A549 (cell line): ENCODE measurements around the gene ZNF267. TPM values are rescaled to one million over a fixed set of nuclear protein-coding genes. Genes with fewer than 3 reads are reported as not detected.

ENCODE experiments used
- ATAC-seq, 2 experiments: fragments of 200-7000 bp in 1 of 2; fragments of >200 bp in 1 of 2; cut with Nextera tagmentation in 1 of 2; cut with Tn5 transposase in 1 of 2; 3 replicates each; pipeline versions ENCODE4 v1.8.0 to v1.9.1; 2018 to 2020; ENCODE audit warnings: mild to moderate bottlenecking in 1 of 2, moderate library complexity in 1 of 2
- CTCF ChIA-PET: fragments of 300-600 bp; sonication (Branson Sonifier 250); formaldehyde crosslinking; extraction: SDS; loops from one replicate; lab custom pipeline; 2021; ENCODE audit warnings: antibody characterized with exemption, inconsistent platforms; lab: Yijun Ruan, JAX
- POLR2A ChIA-PET: fragments of 350-600 bp; formaldehyde crosslinking; extraction: SDS; loops from one replicate; lab custom pipeline; 2021; ENCODE audit warnings: antibody characterized with exemption, inconsistent platforms; lab: Yijun Ruan, JAX
- DNase-seq, 2 experiments: peaks; one replicate each; pipeline versions ENCODE4 v3.0.0 to v3.0.0-alpha.2; 2011 to 2016; ENCODE audit warnings: low read depth in 1 of 2, low spot score in 1 of 2
- FAIRE-seq: peaks from 2 replicates; lab custom pipeline; 2011; peaks lifted over from hg19 to GRCh38; lab: Jason Lieb, UNC
- H3K27ac ChIP-seq, 2 experiments: fragments of >200 bp; sonication (Bioruptor Twin); formaldehyde crosslinking; 3 replicates each; pipeline ENCODE4 v1.5.1; 2016 to 2017
- H3K4me1 ChIP-seq: fragments of >200 bp; sonication (Bioruptor Twin); formaldehyde crosslinking; 3 replicates; pipeline ENCODE4 v1.6.1; 2016
- H3K4me2 ChIP-seq: fragments of >200 bp; sonication (Bioruptor Twin); formaldehyde crosslinking; 3 replicates; pipeline ENCODE4 v1.6.1; 2016
- H3K4me3 ChIP-seq: fragments of >200 bp; sonication (Bioruptor Twin); formaldehyde crosslinking; 3 replicates; pipeline ENCODE4 v1.5.1; 2016
- H3K9me3 ChIP-seq: fragments of >200 bp; sonication (Bioruptor Twin); formaldehyde crosslinking; 3 replicates; pipeline ENCODE4 v1.6.1; 2016
- CBX8 ChIP-seq: fragments of 200-600 bp; sonication (generic); IDR thresholded peaks from 2 replicates; pipeline ENCODE4 v1.6.1; 2016
- CHD4 ChIP-seq: fragments of 200-600 bp; sonication (generic); IDR thresholded peaks from 2 replicates; pipeline ENCODE4 v1.6.1; 2016; ENCODE audit warnings: antibody characterized with exemption, mild to moderate bottlenecking, borderline replicate concordance
- EHMT2 ChIP-seq: fragments of 200-600 bp; sonication (generic); IDR thresholded peaks from 2 replicates; pipeline ENCODE4 v1.6.1; 2016; ENCODE audit warnings: antibody characterized with exemption, low read depth, mild to moderate bottlenecking, moderate library complexity
- ESRRA ChIP-seq: fragments of 150-350 bp; IDR thresholded peaks from 2 replicates; pipeline ENCODE4 v1.6.1; 2014; ENCODE audit warnings: mild to moderate bottlenecking, low read length, borderline replicate concordance
- FOSB ChIP-seq: fragments of 250-450 bp; sonication (Bioruptor Pico); IDR thresholded peaks from 2 replicates; pipeline ENCODE4 v1.5.0; 2020; ENCODE audit warnings: mild to moderate bottlenecking, moderate library complexity
- FOXS1 ChIP-seq: fragments of 250-450 bp; sonication (Bioruptor Pico); IDR thresholded peaks from 2 replicates; pipeline ENCODE4 v1.5.0; 2020; ENCODE audit warnings: mild to moderate bottlenecking, moderate library complexity
- HDAC2 ChIP-seq: fragments of 200-600 bp; sonication (generic); IDR thresholded peaks from 2 replicates; pipeline ENCODE4 v1.6.1; 2016
- HEYL ChIP-seq: fragments of 250-450 bp; sonication (Bioruptor Pico); IDR thresholded peaks from 2 replicates; pipeline ENCODE4 v1.8.0; 2021; ENCODE audit warnings: mild to moderate bottlenecking, moderate library complexity
- MAFK ChIP-seq: fragments of 450-650 bp; IDR thresholded peaks from 2 replicates; pipeline ENCODE4 v1.6.1; 2014; ENCODE audit not compliant: partially characterized antibody
- MAZ ChIP-seq: fragments of 150-350 bp; IDR thresholded peaks from 2 replicates; pipeline ENCODE4 v1.6.1; 2014; ENCODE audit warnings: antibody characterized with exemption, low read depth, low read length, borderline replicate concordance
- NFE2L2 ChIP-seq: fragments of 150-350 bp; conservative IDR thresholded peaks from 2 replicates; pipeline ENCODE4 v1.6.1; 2014; ENCODE audit warnings: low read length
- PHF8 ChIP-seq: fragments of 200-600 bp; sonication (generic); IDR thresholded peaks from 2 replicates; pipeline ENCODE4 v1.6.1; 2016; ENCODE audit warnings: low read depth, mild to moderate bottlenecking, antibody characterized with exemption, moderate library complexity, borderline replicate concordance
- POLR2A ChIP-seq: IDR thresholded peaks from 2 replicates; pipeline ENCODE4 v1.6.1; 2012; ENCODE audit warnings: mild to moderate bottlenecking, low read length
- POLR2AphosphoS2 ChIP-seq: conservative IDR thresholded peaks from 2 replicates; pipeline ENCODE4 v1.6.1; 2012; ENCODE audit warnings: low read length, improper control_type of control experiment, inconsistent platforms
- RAD21 ChIP-seq, 2 experiments: fragments of >200 bp in 1 of 2; sonication (Bioruptor Twin) in 1 of 2; formaldehyde crosslinking in 1 of 2; IDR thresholded peaks in 1 of 2; conservative IDR thresholded peaks in 1 of 2; 2 replicates in 1 of 2; 3 replicates in 1 of 2; pipeline ENCODE4 v1.6.1; 2012 to 2018; ENCODE audit warnings: inconsistent platforms in 1 of 2
- RFX5 ChIP-seq: fragments of 450-650 bp; IDR thresholded peaks from 2 replicates; pipeline ENCODE4 v1.7.1; 2014; ENCODE audit warnings: antibody characterized with exemption, mild to moderate bottlenecking, moderate library complexity
- RNF2 ChIP-seq: fragments of 200-600 bp; sonication (generic); IDR thresholded peaks from 2 replicates; pipeline ENCODE4 v1.6.1; 2016; ENCODE audit warnings: low read depth, mild to moderate bottlenecking, antibody characterized with exemption, moderate library complexity, borderline replicate concordance
- SMC3 ChIP-seq: fragments of >200 bp; sonication (Bioruptor Twin); formaldehyde crosslinking; IDR thresholded peaks from 3 replicates; pipeline ENCODE4 v1.6.1; 2018; ENCODE audit warnings: inconsistent platforms
- ZFP36 ChIP-seq: fragments of 450-650 bp; IDR thresholded peaks from 2 replicates; pipeline ENCODE4 v1.6.1; 2014; ENCODE audit warnings: borderline replicate concordance; ENCODE audit not compliant: partially characterized antibody
- WGBS: methylation state at CpG from one replicate; pipeline ENCODE4 v1.1.6; 2017; ENCODE audit errors: missing lambda C conversion rate; 5-methylcytosine and 5-hydroxymethylcytosine counted together
- polyA plus RNA-seq, 4 experiments: library from polyadenylated mRNA; depleted of rRNA in 3 of 4; stranded (reverse); fragments of >200 nt; fragmentation: RNase III in 1 of 4; extraction: RNeasy Plus Mini Kit Qiagen cat#74134 plus additional on column Dnase treatment in 1 of 4; gene quantifications; 2 replicates in 3 of 4; 3 replicates in 1 of 4; pipeline ENCODE4 v1.2.3, GENCODE V29; 2011 to 2017
- TF ChIP-seq, protein P1 (sequence below): fragments of 250-450 bp; sonication (Bioruptor Pico); IDR thresholded peaks from 2 replicates; pipeline ENCODE4 v1.5.0; 2021; ENCODE audit warnings: mild to moderate bottlenecking, moderate library complexity, borderline replicate concordance
- TF ChIP-seq, protein P2 (sequence below): IDR thresholded peaks from 2 replicates; pipeline ENCODE4 v1.6.1; 2012; ENCODE audit warnings: low read depth, borderline replicate concordance
- TF ChIP-seq, protein P3 (sequence below): IDR thresholded peaks from 2 replicates; pipeline ENCODE4 v1.6.1; 2012
- TF ChIP-seq, protein P4 (sequence below): IDR thresholded peaks from 2 replicates; pipeline ENCODE4 v1.6.1; 2012
- TF ChIP-seq, protein P5 (sequence below): fragments of >200 bp; sonication (Bioruptor Twin); formaldehyde crosslinking; IDR thresholded peaks from 3 replicates; pipeline ENCODE4 v1.5.1; 2016
- TF ChIP-seq, protein P6 (sequence below): fragments of >200 bp; sonication (Bioruptor Twin); formaldehyde crosslinking; IDR thresholded peaks from 2 replicates; pipeline ENCODE4 v1.6.1; 2016

Gene ZNF267
- polyA plus RNA-seq, 2 of the 4 experiments (the other 2 are of a cell fraction) = 8.3 to 10.2 TPM

- DNase-seq = no peak
Observed at GRCh38 chr16:31861455-31861854, 12.2 kb upstream of the ZNF267 start.

DNA sequence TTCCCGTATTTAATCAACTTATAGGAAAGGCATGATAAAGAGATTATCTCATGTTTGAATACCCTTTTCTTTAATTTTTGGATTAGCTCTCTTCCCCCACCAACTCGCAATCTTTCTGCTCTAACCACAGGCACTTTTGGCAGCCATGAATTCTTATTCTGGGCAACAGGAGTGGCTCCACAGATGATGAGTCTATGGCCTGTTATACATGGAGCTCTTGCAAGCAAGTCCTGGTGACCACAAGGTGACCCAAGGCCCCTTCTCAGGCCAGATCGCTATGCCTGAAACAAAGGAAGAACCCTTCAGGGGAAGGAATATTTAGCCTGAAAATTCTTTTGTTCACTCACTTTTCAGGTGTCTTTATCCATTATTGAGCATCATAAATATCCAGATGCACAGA lies 10.8 kb upstream of the ZNF267 start:
- no peak for FAIRE-seq
- no peak overlapping the region for H3K27ac ChIP-seq
- POLR2A ChIA-PET = no interaction called here
- no peak overlapping the region for H3K4me3 ChIP-seq
- TF ChIP-seq, protein P1, sequence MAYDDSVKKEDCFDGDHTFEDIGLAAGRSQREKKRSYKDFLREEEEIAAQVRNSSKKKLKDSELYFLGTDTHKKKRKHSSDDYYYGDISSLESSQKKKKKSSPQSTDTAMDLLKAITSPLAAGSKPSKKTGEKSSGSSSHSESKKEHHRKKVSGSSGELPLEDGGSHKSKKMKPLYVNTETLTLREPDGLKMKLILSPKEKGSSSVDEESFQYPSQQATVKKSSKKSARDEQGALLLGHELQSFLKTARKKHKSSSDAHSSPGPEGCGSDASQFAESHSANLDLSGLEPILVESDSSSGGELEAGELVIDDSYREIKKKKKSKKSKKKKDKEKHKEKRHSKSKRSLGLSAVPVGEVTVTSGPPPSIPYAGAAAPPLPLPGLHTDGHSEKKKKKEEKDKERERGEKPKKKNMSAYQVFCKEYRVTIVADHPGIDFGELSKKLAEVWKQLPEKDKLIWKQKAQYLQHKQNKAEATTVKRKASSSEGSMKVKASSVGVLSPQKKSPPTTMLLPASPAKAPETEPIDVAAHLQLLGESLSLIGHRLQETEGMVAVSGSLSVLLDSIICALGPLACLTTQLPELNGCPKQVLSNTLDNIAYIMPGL (CRISPR knock-in tag) = no peak
- no peak for TF ChIP-seq RNF2
- TF ChIP-seq CBX8 = no peak
- no peak for TF ChIP-seq RFX5
- no peak for TF ChIP-seq HDAC2
- TF ChIP-seq SMC3 = no peak
- TF ChIP-seq FOXS1 (CRISPR knock-in tag) = no peak
- no peak for TF ChIP-seq EHMT2
- TF ChIP-seq NFE2L2 = no peak
- TF ChIP-seq, protein P2, sequence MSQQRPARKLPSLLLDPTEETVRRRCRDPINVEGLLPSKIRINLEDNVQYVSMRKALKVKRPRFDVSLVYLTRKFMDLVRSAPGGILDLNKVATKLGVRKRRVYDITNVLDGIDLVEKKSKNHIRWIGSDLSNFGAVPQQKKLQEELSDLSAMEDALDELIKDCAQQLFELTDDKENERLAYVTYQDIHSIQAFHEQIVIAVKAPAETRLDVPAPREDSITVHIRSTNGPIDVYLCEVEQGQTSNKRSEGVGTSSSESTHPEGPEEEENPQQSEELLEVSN = no peak
- TF ChIP-seq, protein P3, sequence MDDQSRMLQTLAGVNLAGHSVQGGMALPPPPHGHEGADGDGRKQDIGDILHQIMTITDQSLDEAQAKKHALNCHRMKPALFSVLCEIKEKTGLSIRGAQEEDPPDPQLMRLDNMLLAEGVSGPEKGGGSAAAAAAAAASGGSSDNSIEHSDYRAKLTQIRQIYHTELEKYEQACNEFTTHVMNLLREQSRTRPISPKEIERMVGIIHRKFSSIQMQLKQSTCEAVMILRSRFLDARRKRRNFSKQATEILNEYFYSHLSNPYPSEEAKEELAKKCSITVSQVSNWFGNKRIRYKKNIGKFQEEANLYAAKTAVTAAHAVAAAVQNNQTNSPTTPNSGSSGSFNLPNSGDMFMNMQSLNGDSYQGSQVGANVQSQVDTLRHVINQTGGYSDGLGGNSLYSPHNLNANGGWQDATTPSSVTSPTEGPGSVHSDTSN = no peak
- TF ChIP-seq HEYL = no peak
- TF ChIP-seq MAFK = no peak
- TF ChIP-seq CHD4 = no peak
- TF ChIP-seq ESRRA = no peak
- TF ChIP-seq, protein P4, sequence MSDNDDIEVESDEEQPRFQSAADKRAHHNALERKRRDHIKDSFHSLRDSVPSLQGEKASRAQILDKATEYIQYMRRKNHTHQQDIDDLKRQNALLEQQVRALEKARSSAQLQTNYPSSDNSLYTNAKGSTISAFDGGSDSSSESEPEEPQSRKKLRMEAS = no peak
- TF ChIP-seq, protein P5, sequence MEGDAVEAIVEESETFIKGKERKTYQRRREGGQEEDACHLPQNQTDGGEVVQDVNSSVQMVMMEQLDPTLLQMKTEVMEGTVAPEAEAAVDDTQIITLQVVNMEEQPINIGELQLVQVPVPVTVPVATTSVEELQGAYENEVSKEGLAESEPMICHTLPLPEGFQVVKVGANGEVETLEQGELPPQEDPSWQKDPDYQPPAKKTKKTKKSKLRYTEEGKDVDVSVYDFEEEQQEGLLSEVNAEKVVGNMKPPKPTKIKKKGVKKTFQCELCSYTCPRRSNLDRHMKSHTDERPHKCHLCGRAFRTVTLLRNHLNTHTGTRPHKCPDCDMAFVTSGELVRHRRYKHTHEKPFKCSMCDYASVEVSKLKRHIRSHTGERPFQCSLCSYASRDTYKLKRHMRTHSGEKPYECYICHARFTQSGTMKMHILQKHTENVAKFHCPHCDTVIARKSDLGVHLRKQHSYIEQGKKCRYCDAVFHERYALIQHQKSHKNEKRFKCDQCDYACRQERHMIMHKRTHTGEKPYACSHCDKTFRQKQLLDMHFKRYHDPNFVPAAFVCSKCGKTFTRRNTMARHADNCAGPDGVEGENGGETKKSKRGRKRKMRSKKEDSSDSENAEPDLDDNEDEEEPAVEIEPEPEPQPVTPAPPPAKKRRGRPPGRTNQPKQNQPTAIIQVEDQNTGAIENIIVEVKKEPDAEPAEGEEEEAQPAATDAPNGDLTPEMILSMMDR = no peak
- TF ChIP-seq, protein P6, sequence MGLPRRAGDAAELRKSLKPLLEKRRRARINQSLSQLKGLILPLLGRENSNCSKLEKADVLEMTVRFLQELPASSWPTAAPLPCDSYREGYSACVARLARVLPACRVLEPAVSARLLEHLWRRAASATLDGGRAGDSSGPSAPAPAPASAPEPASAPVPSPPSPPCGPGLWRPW = no peak
- TF ChIP-seq, all 56 proteins: peak for 0
- no peak overlapping the region for H3K4me2 ChIP-seq
- 47% methylated on average over 3 of the region's 3 CpGs for WGBS
- no peaks in the 10 kb centered on the region for H3K4me1 ChIP-seq
- DNase-seq = no peak
- CTCF ChIA-PET = interaction anchor here (1.0 kb wide), 1 partner anchor 11 kb away, joined by 3 read pairs; no protein-coding TSS in a partner anchor
- ATAC-seq = no peak
- peaks cover 5% of the 10 kb centered on the region; the same call in 1 of the 3 replicates for H3K9me3 ChIP-seq

More at GRCh38 chr16:31861455-31861854, 12.2 kb upstream of the ZNF267 start:
- CTCF ChIA-PET = no interaction called here
- H3K4me1 ChIP-seq = no peaks in the 10 kb centered on the region
- no peak for ATAC-seq
- H3K4me3 ChIP-seq = no peak overlapping the region
- H3K9me3 ChIP-seq = peaks cover 5% of the 10 kb centered on the region; the same call in 1 of the 3 replicates
- no peak overlapping the region for H3K4me2 ChIP-seq
- H3K27ac ChIP-seq = no peak overlapping the region
- TF ChIP-seq RAD21 (conservative IDR thresholded peaks at IDR 0.05 in 1 of 2, IDR thresholded peaks at IDR 0.05 in 1 of 2) = no peak
- TF ChIP-seq SMC3 = no peak
- no peak for TF ChIP-seq FOSB (CRISPR knock-in tag)
- no peak for TF ChIP-seq POLR2AphosphoS2
- TF ChIP-seq, protein P1 (CRISPR knock-in tag) = no peak
- no peak for TF ChIP-seq ZFP36
- TF ChIP-seq PHF8 = no peak
- TF ChIP-seq, protein P6 = no peak
- no peak for TF ChIP-seq MAZ
- TF ChIP-seq POLR2A = no peak
- TF ChIP-seq, all 56 proteins: peak for 0
- POLR2A ChIA-PET = no interaction called here
- 42% methylated on average over 4 of the region's 4 CpGs for WGBS
- no peak for FAIRE-seq
